Ovary (tissue), 9 donors: Measurements from ENCODE around the gene RIPOR1. TPM values are rescaled to one million over a fixed set of nuclear protein-coding genes. Genes with fewer than 3 reads are reported as not detected.

Experiments
- DNase-seq, 5 donors: peaks; one replicate each; pipeline ENCODE4 v3.0.0-alpha.2; 2019 to 2020
- H3K27ac ChIP-seq, 2 donors: fragments of 200-600 bp; one replicate each; pipeline versions ENCODE4 v1.5.1 to v1.8.0; 2019 to 2022
- H3K27me3 ChIP-seq: fragments of 200-600 bp; one replicate; pipeline ENCODE4 v1.8.0; 2022
- H3K36me3 ChIP-seq: fragments of 200-600 bp; sonication (generic); one replicate; pipeline ENCODE4 v1.5.1; 2019
- H3K4me1 ChIP-seq: one replicate; pipeline ENCODE4 v1.8.1; 2013; ENCODE audit warnings: mild to moderate bottlenecking, moderate library complexity; ENCODE audit not compliant: insufficient read depth
- H3K4me3 ChIP-seq: fragments of 200-600 bp; sonication (generic); one replicate; pipeline ENCODE4 v1.5.1; 2017
- H3K9me3 ChIP-seq, 2 donors: fragments of 200-600 bp in 1 of 2; sonication (generic) in 1 of 2; one replicate each; pipeline versions ENCODE4 v1.5.1 to v1.8.1; 2013 to 2019; ENCODE audit warnings: mild to moderate bottlenecking in 1 of 2, moderate library complexity in 1 of 2
- CTCF ChIP-seq, 3 donors: fragments of 450-650 bp in 2 of 3; fragments of 200-600 bp in 1 of 3; IDR thresholded peaks; one replicate each; pipeline versions ENCODE4 v1.5.1 to v1.8.0; 2016 to 2022; ENCODE audit warnings: antibody characterized with exemption in 3 of 3, mild to moderate bottlenecking in 1 of 3
- EP300 ChIP-seq: sonication (generic); formaldehyde crosslinking; IDR thresholded peaks from one replicate; pipeline ENCODE4 v1.6.1; 2017; ENCODE audit warnings: antibody characterized with exemption
- POLR2A ChIP-seq: fragments of 450-650 bp; IDR thresholded peaks from one replicate; pipeline ENCODE4 v1.6.1; 2017; ENCODE audit warnings: antibody characterized with exemption, mild to moderate bottlenecking, moderate library complexity
- WGBS, 3 donors: extraction: QIAGEN DNeasy Blood & Tissue Kit in 1 of 3; methylation state at CpG; one replicate each; pipeline versions ENCODE4 v1.1.5 to v1.1.7; 2013 to 2017; 5-methylcytosine and 5-hydroxymethylcytosine counted together
- intact Hi-C, 4 donors: fragments of 100-400 bp; cut with DNase I; formaldehyde crosslinking; loops; one replicate each; pipeline versions ENCODE4 v1.11.0 to v1.15.1; 2022 to 2023
- polyA plus RNA-seq, 2 donors: library from polyadenylated mRNA; stranded (reverse); fragments of 200-250 nt in 1 of 2; fragments of 350-450 nt in 1 of 2; fragmentation: Illumina TruSeq in 1 of 2; extraction: RNeasy Lipid Tissue Mini Kit (QIAGEN cat#74804) in 1 of 2; gene quantifications; one replicate each; pipeline ENCODE4 v1.2.3, GENCODE V29; 2013 to 2014
- total RNA-seq, 7 donors: library from RNA; depleted of rRNA in 2 of 7; stranded (reverse); fragments of >200 nt in 2 of 7; fragmentation: NEBNext Ultra II Directional in 3 of 7; extraction: Animal tissue kit (Norgen Biotek cat#: 25700) in 3 of 7; gene quantifications; one replicate each; pipeline versions ENCODE4 v1.1.0 to v1.2.4, GENCODE V29; 2016 to 2023
- donor health status: DM: no; HTN: no; CAD: no; lungs with moderate emphysema.
- donor health status: DM: no; HTN: no; CAD: no.
- donor health status: Bipolar disorder and iron deficiency.
- donor health status: DM: yes; HTN: yes; CAD: no.
- donor health status: DM: no; HTN: no; CAD: no.
- donor health status: DM: yes; HTN: yes; CAD: no.

Gene RIPOR1
- total and polyA plus RNA-seq, 9 donors, result 22.3 to 96.3 (median 70.4) TPM

- intact Hi-C loops, result no loop called here
- WGBS, 3 donors, result 33 to 39% (median 35%) methylated on average over 8 to 23 of the region's 23 CpGs
- Histone ChIP-seq H3K27me3 (no peaks in the 10 kb centered on the region), H3K27ac (peak overlapping the region; percentile 61 to 71), H3K9me3 (no peaks in the 10 kb centered on the region), H3K4me3 (peak overlapping the region; percentile 51), H3K4me1 (peaks cover 5% of the 10 kb centered on the region), H3K36me3 (no peaks in the 10 kb centered on the region)
- peak in 2 of 5 donors; percentile 35 to 53 for DNase-seq
- no peak for TF ChIP-seq CTCF (IDR thresholded peaks at IDR 0.05)
- no peak for TF ChIP-seq EP300
- TF ChIP-seq POLR2A, result no peak
Measured at GRCh38 chr16:67538666-67539101, 10.1 kb downstream of the RIPOR1 start.

GRCh38 chr16:67539271-67539670 is 10.6 kb downstream of the RIPOR1 start:
- TF ChIP-seq EP300, result no peak
- no peak for TF ChIP-seq CTCF (IDR thresholded peaks at IDR 0.05)
- no peak for TF ChIP-seq POLR2A
- Histone ChIP-seq H3K9me3 (no peaks in the 10 kb centered on the region), H3K27ac (peak overlapping the region in 1 of 2 donors; percentile 61), H3K27me3 (no peaks in the 10 kb centered on the region), H3K4me1 (peaks cover 5% of the 10 kb centered on the region), H3K36me3 (no peaks in the 10 kb centered on the region), H3K4me3 (no peak overlapping the region)
- 58 to 70% (median 63%) methylated on average over 4 of the region's 4 CpGs for WGBS, 3 donors
- DNase-seq, result peak in 1 of 5 donors; percentile 29
- intact Hi-C loops, result no loop called here

GRCh38 chr16:67539691-67540635 is 11.3 kb downstream of the RIPOR1 start:
- Histone ChIP-seq H3K27me3 (no peaks in the 10 kb centered on the region), H3K4me3 (no peak overlapping the region), H3K9me3 (no peaks in the 10 kb centered on the region), H3K36me3 (no peaks in the 10 kb centered on the region), H3K27ac (no peak overlapping the region), H3K4me1 (peaks cover 5% of the 10 kb centered on the region)
- intact Hi-C loops, result loop anchor here in 1 of 4 donors (10.0 kb wide), 1 partner anchor 105 kb away; the partner anchor contains the start of gene CARMIL2
- DNase-seq, result peak in 3 of 5 donors; percentile 22 to 40 (median 30)
- TF ChIP-seq EP300 (no peak), CTCF (IDR thresholded peaks at IDR 0.05) (no peak), POLR2A (no peak)
- 81% methylated on average over 27 of the region's 27 CpGs for WGBS, 3 donors

- Histone ChIP-seq H3K9me3 (no peaks in the 10 kb centered on the region), H3K4me3 (no peak overlapping the region), H3K36me3 (no peaks in the 10 kb centered on the region), H3K27me3 (no peaks in the 10 kb centered on the region), H3K27ac (no peak overlapping the region), H3K4me1 (peaks cover 5% of the 10 kb centered on the region)
- TF ChIP-seq EP300 (no peak), POLR2A (no peak), CTCF (IDR thresholded peaks at IDR 0.05) (no peak)
- intact Hi-C loops, result loop anchor here in 1 of 4 donors (10.0 kb wide), 1 partner anchor 104 kb away; the partner anchor contains the start of gene CARMIL2
- 93 to 100% (median 96%) methylated on average over 1 of the region's 1 CpG for WGBS, 3 donors
- peak in 1 of 5 donors; percentile 30 for DNase-seq
Measured at GRCh38 chr16:67540756-67541155, 12.1 kb downstream of the RIPOR1 start.
